Measurements from ENCODE around the gene FUZ.

Gene FUZ

DNA sequence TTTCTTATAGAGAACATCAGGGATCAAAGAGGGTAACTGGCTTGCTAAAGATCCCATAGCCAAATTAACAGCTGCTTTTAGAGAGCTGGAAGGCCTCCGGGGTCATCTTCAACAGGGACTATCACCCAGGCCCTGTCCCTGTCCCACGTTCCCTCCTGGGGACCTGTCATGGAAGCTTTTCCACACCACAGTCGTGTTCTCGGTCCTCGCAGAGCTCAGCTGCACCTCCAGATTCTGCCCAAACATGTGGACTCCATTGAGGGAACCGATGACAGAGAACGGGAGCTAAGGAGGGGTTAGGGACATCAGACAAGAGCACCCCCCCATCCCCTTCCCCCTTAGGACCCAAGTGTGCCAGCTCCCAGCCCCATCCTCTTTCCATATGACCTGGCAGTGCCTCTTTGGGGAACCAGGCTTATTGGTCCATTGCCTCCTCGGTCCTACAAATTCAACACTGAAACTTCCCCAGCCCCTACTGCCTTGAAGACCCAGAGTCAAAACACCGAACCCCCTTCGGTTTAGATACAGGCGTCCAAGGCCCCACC is 568 bp downstream of the FUZ start:
- peaks cover 13% of the 10 kb centered on the region; the same call in 1 of the 2 replicates for H3F3A ChIP-seq (ENCODE audit: control insufficient read depth, insufficient read depth)
- peak overlapping the region; percentile 60 for H3K27ac ChIP-seq (ENCODE audit: low read depth, low read length)
- H3K36me3 ChIP-seq (ENCODE audit: control insufficient read depth, low read length): peaks cover 16% of the 10 kb centered on the region
- no peaks in the 10 kb centered on the region for H3K9me3 ChIP-seq (ENCODE audit: control insufficient read depth, insufficient read depth, low read length)
- H3K9me2 ChIP-seq (replicated peaks; ENCODE audit: control insufficient read depth, low read length): no peaks in the 10 kb centered on the region
- TF ChIP-seq, protein P1, sequence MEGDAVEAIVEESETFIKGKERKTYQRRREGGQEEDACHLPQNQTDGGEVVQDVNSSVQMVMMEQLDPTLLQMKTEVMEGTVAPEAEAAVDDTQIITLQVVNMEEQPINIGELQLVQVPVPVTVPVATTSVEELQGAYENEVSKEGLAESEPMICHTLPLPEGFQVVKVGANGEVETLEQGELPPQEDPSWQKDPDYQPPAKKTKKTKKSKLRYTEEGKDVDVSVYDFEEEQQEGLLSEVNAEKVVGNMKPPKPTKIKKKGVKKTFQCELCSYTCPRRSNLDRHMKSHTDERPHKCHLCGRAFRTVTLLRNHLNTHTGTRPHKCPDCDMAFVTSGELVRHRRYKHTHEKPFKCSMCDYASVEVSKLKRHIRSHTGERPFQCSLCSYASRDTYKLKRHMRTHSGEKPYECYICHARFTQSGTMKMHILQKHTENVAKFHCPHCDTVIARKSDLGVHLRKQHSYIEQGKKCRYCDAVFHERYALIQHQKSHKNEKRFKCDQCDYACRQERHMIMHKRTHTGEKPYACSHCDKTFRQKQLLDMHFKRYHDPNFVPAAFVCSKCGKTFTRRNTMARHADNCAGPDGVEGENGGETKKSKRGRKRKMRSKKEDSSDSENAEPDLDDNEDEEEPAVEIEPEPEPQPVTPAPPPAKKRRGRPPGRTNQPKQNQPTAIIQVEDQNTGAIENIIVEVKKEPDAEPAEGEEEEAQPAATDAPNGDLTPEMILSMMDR (IDR thresholded peaks at IDR 0.05; ENCODE audit: low read depth, low read length, poor library complexity, severe bottlenecking): no peak
- no peak for TF ChIP-seq EZH2phosphoT487 (IDR thresholded peaks at IDR 0.05; ENCODE audit: borderline replicate concordance, low read length)
- H3K27me3 ChIP-seq (ENCODE audit: control insufficient read depth, low read length): no peaks in the 10 kb centered on the region
- peaks cover 5% of the 10 kb centered on the region; the same call in 1 of the 2 replicates for H3K79me2 ChIP-seq (ENCODE audit: control insufficient read depth, low read length)
- peaks cover 44% of the 10 kb centered on the region for H3K4me1 ChIP-seq (ENCODE audit: control insufficient read depth, low read length)
- H4K20me1 ChIP-seq (ENCODE audit: control insufficient read depth, insufficient read depth, low read depth, low read length): peaks cover 4% of the 10 kb centered on the region
- H3K4me3 ChIP-seq (ENCODE audit: low read length): peak overlapping the region; percentile 87
- H3K4me2 ChIP-seq (ENCODE audit: low read length): peak overlapping the region; percentile 83

DNA sequence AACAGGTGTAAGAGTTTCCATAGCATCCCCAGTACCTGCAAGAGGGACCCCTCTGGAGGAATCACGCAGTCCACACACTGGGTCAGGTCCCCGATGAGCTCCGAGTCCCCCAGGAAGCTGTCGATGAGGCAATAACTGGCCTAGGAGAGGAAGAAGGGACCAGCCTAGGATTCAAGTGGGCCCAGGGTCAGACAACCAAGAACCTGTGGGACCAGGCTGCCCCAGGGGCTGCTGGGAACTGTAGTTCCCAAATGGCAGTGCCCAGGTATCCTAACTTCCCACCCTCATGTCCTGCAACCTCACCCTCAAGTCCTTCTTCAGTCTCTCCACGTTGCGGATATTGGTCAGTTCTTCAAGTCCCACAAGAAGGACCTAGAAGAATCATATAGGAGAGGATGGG is 1.8 kb downstream of the FUZ start:
- H3K9me2 ChIP-seq (replicated peaks; ENCODE audit: control insufficient read depth, low read length): no peaks in the 10 kb centered on the region
- H4K20me1 ChIP-seq (ENCODE audit: control insufficient read depth, insufficient read depth, low read depth, low read length): peaks cover 4% of the 10 kb centered on the region
- no peaks in the 10 kb centered on the region for H3K27me3 ChIP-seq (ENCODE audit: control insufficient read depth, low read length)
- TF ChIP-seq EZH2phosphoT487 (IDR thresholded peaks at IDR 0.05; ENCODE audit: borderline replicate concordance, low read length): no peak
- TF ChIP-seq, protein P1 (IDR thresholded peaks at IDR 0.05; ENCODE audit: low read depth, low read length, poor library complexity, severe bottlenecking): no peak
- H3K4me1 ChIP-seq (ENCODE audit: control insufficient read depth, low read length): peaks cover 45% of the 10 kb centered on the region
- no peak overlapping the region for H3K4me2 ChIP-seq (ENCODE audit: low read length)
- no peak overlapping the region for H3K4me3 ChIP-seq (ENCODE audit: low read length)
- H3F3A ChIP-seq (ENCODE audit: control insufficient read depth, insufficient read depth): 0 out of 2 replicates have a peak, but pooled peaks cover 7% of the 10 kb centered on the region
- H3K27ac ChIP-seq (ENCODE audit: low read depth, low read length): no peak overlapping the region
- no peaks in the 10 kb centered on the region for H3K9me3 ChIP-seq (ENCODE audit: control insufficient read depth, insufficient read depth, low read length)
- peaks cover 17% of the 10 kb centered on the region for H3K36me3 ChIP-seq (ENCODE audit: control insufficient read depth, low read length)
- H3K79me2 ChIP-seq (ENCODE audit: control insufficient read depth, low read length): peaks cover 5% of the 10 kb centered on the region; the same call in 1 of the 2 replicates

DNA sequence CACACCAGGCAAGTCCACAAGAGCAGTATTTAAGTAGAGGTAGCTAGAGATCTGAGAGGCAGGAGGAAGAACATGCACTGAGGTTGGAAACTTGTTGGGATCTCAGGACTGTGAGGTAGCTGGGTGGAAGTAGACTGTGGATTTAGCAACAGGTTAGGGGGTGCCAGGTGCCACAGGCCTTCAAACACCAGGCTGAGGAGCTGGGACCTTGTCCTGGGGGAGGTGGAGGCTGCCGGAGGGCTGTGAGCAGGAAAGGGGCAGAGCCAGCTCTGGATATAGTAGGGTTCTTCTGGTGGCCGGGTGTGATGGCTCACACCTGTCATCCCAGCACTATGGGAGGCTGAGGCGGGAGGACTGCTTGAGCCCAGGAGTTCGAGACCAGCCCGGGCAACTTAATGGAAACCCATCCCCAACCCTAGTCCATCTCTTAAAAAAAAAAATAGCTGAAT is 3.1 kb downstream of the FUZ start:
- H3K27ac ChIP-seq (ENCODE audit: low read depth, low read length): no peak overlapping the region
- H3F3A ChIP-seq (ENCODE audit: control insufficient read depth, insufficient read depth): 0 out of 2 replicates have a peak, but pooled peaks cover 7% of the 10 kb centered on the region
- H3K27me3 ChIP-seq (ENCODE audit: control insufficient read depth, low read length): no peaks in the 10 kb centered on the region
- TF ChIP-seq, protein P1 (IDR thresholded peaks at IDR 0.05; ENCODE audit: low read depth, low read length, poor library complexity, severe bottlenecking): no peak
- TF ChIP-seq EZH2phosphoT487 (IDR thresholded peaks at IDR 0.05; ENCODE audit: borderline replicate concordance, low read length): no peak
- H3K4me1 ChIP-seq (ENCODE audit: control insufficient read depth, low read length): peaks cover 45% of the 10 kb centered on the region
- H3K4me3 ChIP-seq (ENCODE audit: low read length): peak overlapping the region; percentile 76
- H3K4me2 ChIP-seq (ENCODE audit: low read length): peak overlapping the region; percentile 98
- H4K20me1 ChIP-seq (ENCODE audit: control insufficient read depth, insufficient read depth, low read depth, low read length): peaks cover 4% of the 10 kb centered on the region
- no peaks in the 10 kb centered on the region for H3K9me2 ChIP-seq (replicated peaks; ENCODE audit: control insufficient read depth, low read length)
- no peaks in the 10 kb centered on the region for H3K9me3 ChIP-seq (ENCODE audit: control insufficient read depth, insufficient read depth, low read length)
- H3K36me3 ChIP-seq (ENCODE audit: control insufficient read depth, low read length): peaks cover 25% of the 10 kb centered on the region
- H3K79me2 ChIP-seq (ENCODE audit: control insufficient read depth, low read length): peaks cover 5% of the 10 kb centered on the region; the same call in 1 of the 2 replicates

All from DOHH2 (cell line).